Testis (tissue), 2 donors: Measurements from ENCODE around the gene IQGAP1.

ENCODE experiments used
- POLR2A ChIP-seq: fragments of 450-650 bp; IDR thresholded peaks from one replicate; pipeline ENCODE4 v1.6.1; 2017; ENCODE audit warnings: antibody characterized with exemption, mild to moderate bottlenecking, moderate library complexity
- TF ChIP-seq, protein P1 (sequence below), 3 experiments: fragments of 450-650 bp in 2 of 3; fragments of 200-600 bp in 1 of 3; sonication (generic) in 1 of 3; IDR thresholded peaks; one replicate each; pipeline ENCODE4 v1.5.1; 2016 to 2019; ENCODE audit warnings: antibody characterized with exemption in 3 of 3, mild to moderate bottlenecking in 2 of 3, moderate library complexity in 1 of 3

DNA sequence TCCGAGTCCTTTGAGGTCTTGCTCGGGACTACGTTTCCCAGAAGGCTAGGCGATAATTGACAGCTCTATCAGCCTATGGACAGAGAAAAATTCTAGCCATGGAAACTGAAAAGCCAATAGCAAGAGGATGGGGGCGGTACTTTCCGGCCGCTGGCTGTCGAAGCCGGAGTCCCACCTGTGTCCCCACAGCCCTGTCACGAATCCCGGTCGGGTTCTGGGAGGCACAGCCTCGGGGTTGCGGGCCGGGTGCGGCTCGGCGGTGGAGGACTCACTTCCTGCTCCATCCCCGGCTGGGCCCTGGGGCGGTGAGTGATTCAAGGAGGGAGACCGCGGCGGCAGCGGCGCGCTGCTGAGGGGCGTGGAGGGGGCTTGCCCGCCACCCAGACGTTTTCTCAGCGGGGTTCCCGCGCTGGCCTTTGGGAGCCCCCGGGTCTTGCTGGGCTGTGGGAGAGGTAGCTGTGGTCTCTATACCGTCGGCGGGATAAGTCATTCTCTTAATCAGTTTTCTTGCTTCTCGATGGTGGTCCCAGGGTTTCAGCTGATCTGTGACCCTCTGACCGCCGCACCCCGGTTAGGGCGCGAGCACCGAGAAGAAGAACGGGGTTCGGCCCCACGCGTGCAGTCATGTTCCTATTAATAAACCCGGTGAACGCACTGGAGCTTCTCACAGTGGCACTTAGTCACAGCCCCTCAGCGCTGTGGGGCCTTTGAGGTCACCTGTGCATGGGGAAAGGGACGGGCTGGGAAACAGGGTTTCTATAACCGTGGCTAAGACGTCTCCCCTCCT, 35.7 kb upstream of the IQGAP1 start, which contains the start of gene ZNF774:
- TF ChIP-seq, protein P1, sequence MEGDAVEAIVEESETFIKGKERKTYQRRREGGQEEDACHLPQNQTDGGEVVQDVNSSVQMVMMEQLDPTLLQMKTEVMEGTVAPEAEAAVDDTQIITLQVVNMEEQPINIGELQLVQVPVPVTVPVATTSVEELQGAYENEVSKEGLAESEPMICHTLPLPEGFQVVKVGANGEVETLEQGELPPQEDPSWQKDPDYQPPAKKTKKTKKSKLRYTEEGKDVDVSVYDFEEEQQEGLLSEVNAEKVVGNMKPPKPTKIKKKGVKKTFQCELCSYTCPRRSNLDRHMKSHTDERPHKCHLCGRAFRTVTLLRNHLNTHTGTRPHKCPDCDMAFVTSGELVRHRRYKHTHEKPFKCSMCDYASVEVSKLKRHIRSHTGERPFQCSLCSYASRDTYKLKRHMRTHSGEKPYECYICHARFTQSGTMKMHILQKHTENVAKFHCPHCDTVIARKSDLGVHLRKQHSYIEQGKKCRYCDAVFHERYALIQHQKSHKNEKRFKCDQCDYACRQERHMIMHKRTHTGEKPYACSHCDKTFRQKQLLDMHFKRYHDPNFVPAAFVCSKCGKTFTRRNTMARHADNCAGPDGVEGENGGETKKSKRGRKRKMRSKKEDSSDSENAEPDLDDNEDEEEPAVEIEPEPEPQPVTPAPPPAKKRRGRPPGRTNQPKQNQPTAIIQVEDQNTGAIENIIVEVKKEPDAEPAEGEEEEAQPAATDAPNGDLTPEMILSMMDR (IDR thresholded peaks at IDR 0.05), result no peak
- TF ChIP-seq POLR2A, result no peak
